HepG2 (cell line): ENCODE data around the gene TMTC4. TPM values are rescaled to one million over a fixed set of nuclear protein-coding genes. Genes with fewer than 3 reads are reported as not detected.

ENCODE experiments used
- DZIP1 ChIP-seq: sonication (generic); formaldehyde crosslinking; IDR thresholded peaks from 2 replicates; pipeline ENCODE4 v1.5.0; 2020; ENCODE audit warnings: mild to moderate bottlenecking, missing genetic modification reagents
- FOXM1 ChIP-seq: sonication (generic); formaldehyde crosslinking; IDR thresholded peaks from 2 replicates; pipeline ENCODE4 v1.5.0; 2020; ENCODE audit warnings: missing genetic modification reagents
- FOXP1 ChIP-seq, 2 experiments: fragments of 450-650 bp in 1 of 2; IDR thresholded peaks; 2 replicates each; pipeline ENCODE4 v1.6.1; 2017 to 2018; ENCODE audit warnings: antibody characterized with exemption in 1 of 2
- FUBP1 ChIP-seq: sonication (generic); formaldehyde crosslinking; IDR thresholded peaks from 2 replicates; pipeline ENCODE4 v1.5.1; 2020; ENCODE audit warnings: missing genetic modification reagents, mild to moderate bottlenecking, borderline replicate concordance
- HMGXB4 ChIP-seq, 2 experiments: sonication (generic) in 1 of 2; formaldehyde crosslinking in 1 of 2; IDR thresholded peaks; 2 replicates each; pipeline versions ENCODE4 v1.4.0 to v1.6.1; 2018 to 2020; ENCODE audit warnings: missing genetic modification reagents in 2 of 2, borderline replicate concordance in 1 of 2, low read depth in 1 of 2, mild to moderate bottlenecking in 1 of 2, missing biosample characterization in 1 of 2
- HNF1B ChIP-seq: sonication (generic); formaldehyde crosslinking; IDR thresholded peaks from 2 replicates; pipeline ENCODE4 v1.5.1; 2020; ENCODE audit warnings: mild to moderate bottlenecking, moderate library complexity, missing genetic modification reagents
- HNF4A ChIP-seq: sonication (generic); formaldehyde crosslinking; IDR thresholded peaks from 2 replicates; pipeline ENCODE4 v1.4.0; 2020; ENCODE audit warnings: missing genetic modification reagents
- MBNL3 ChIP-seq: fragments of 250-450 bp; sonication (Bioruptor Pico); conservative IDR thresholded peaks from 2 replicates; pipeline ENCODE4 v1.8.0; 2022; ENCODE audit warnings: mild to moderate bottlenecking, inconsistent platforms
- MIER2 ChIP-seq: IDR thresholded peaks from 2 replicates; pipeline ENCODE4 v1.6.1; 2016; ENCODE audit warnings: missing biosample characterization, missing genetic modification reagents
- MIXL1 ChIP-seq: IDR thresholded peaks from 2 replicates; pipeline ENCODE4 v1.6.1; 2016
- MLLT10 ChIP-seq: sonication (generic); formaldehyde crosslinking; IDR thresholded peaks from 2 replicates; pipeline ENCODE4 v1.4.0; 2020; ENCODE audit warnings: missing genetic modification reagents
- NPAS2 ChIP-seq: sonication (generic); formaldehyde crosslinking; IDR thresholded peaks from 2 replicates; pipeline ENCODE4 v1.8.0; 2022; ENCODE audit warnings: mild to moderate bottlenecking, missing genetic modification reagents, borderline replicate concordance
- ZNF564 ChIP-seq: sonication (generic); formaldehyde crosslinking; IDR thresholded peaks from 2 replicates; pipeline ENCODE4 v1.8.1; 2023; ENCODE audit warnings: mild to moderate bottlenecking, missing genetic modification reagents
- ZNF883 ChIP-seq: sonication (generic); formaldehyde crosslinking; IDR thresholded peaks from 2 replicates; pipeline ENCODE4 v1.5.1; 2020; ENCODE audit warnings: mild to moderate bottlenecking, missing genetic modification reagents; ENCODE audit errors: not compliant biosample characterization
- ZSCAN29 ChIP-seq: sonication (generic); formaldehyde crosslinking; conservative IDR thresholded peaks from 2 replicates; pipeline ENCODE4 v1.4.0; 2020; ENCODE audit warnings: mild to moderate bottlenecking, missing genetic modification reagents
- ZSCAN5A ChIP-seq: sonication (generic); formaldehyde crosslinking; IDR thresholded peaks from 2 replicates; pipeline ENCODE4 v1.8.0; 2022; ENCODE audit warnings: mild to moderate bottlenecking, missing genetic modification reagents, borderline replicate concordance
- polyA plus RNA-seq, 8 experiments: library from polyadenylated mRNA; depleted of rRNA in 3 of 8; stranded (reverse) in 7 of 8; unstranded in 1 of 8; fragments of >200 nt; fragmentation: Illumina TruSeq in 4 of 8; extraction: Trizol in 4 of 8; gene quantifications; 2 replicates each; pipeline versions ENCODE4 v1.2.1 to v1.2.3, GENCODE V29; 2011 to 2016; ENCODE audit warnings: low read depth in 4 of 8, missing spikeins in 1 of 8, mixed read lengths in 1 of 8; ENCODE audit not compliant: insufficient read depth in 1 of 8
- total RNA-seq, 5 experiments: library from RNA; depleted of rRNA; stranded (reverse); fragments of >200 nt; fragmentation: Illumina TruSeq; extraction: Trizol; gene quantifications; 2 replicates each; pipeline ENCODE4 v1.2.3, GENCODE V29; 2016; ENCODE audit warnings: low read depth in 1 of 5

TMTC4 gene
- total and polyA plus RNA-seq, 2 of the 13 experiments (the other 11 are each of a cell fraction or from before 2014, with no cell fraction given): 16.0 to 22.6 TPM

GRCh38 chr13:100674872-100675660, 471 bp upstream of the TMTC4 start (continued):
- TF ChIP-seq MBNL3 (no peak), ZNF564 (peak; percentile 34; the same call in 1 of the 2 replicates), MIER2 (CRISPR knock-in tag) (no peak), FOXP1 (IDR thresholded peaks at IDR 0.05) (no peak), FOXP1 (CRISPR knock-in tag; IDR thresholded peaks at IDR 0.05) (no peak), NPAS2 (no peak), FUBP1 (no peak), FOXM1 (CRISPR knock-in tag) (no peak), ZSCAN5A (CRISPR knock-in tag) (no peak), DZIP1 (CRISPR knock-in tag) (peak; percentile 24; the same call in 1 of the 2 replicates), ZSCAN29 (CRISPR knock-in tag) (no peak), HNF1B (CRISPR knock-in tag) (peak; percentile 50; the same call in 1 of the 2 replicates), HMGXB4 (CRISPR knock-in tag; IDR thresholded peaks at IDR 0.05; ENCODE audit: borderline replicate concordance in 1 of 2, low read depth in 1 of 2) (peak; percentile 81 to 83), ZNF883 (CRISPR knock-in tag) (no peak), MIXL1 (CRISPR knock-in tag) (0 out of 2 replicates have a peak, but pooled peaks have one; percentile 6), MLLT10 (CRISPR knock-in tag) (no peak), HNF4A (CRISPR knock-in tag) (no peak)
